ENCODE measurements around the gene ZNF30. TPM values are rescaled to one million over a fixed set of nuclear protein-coding genes. Genes with fewer than 3 reads are reported as not detected.
"Not testable (repeated sequence)": the region's sequence is repeated elsewhere in the genome, so short reads cannot be mapped to it uniquely, and the experiment has no call there.

The ZNF30 gene
- total and polyA plus RNA-seq, 8 donors, result 0.58 to 6.1 (median 2.9) TPM; not detected in 1

GRCh38 chr19:34961775-34962686 is 35.3 kb downstream of the ZNF30 start:
- peaks cover 19 to 33% (median 27%) of the 10 kb centered on the region in 4 donors for H3K4me1 ChIP-seq
- no peaks in the 10 kb centered on the region for H3K27me3 ChIP-seq
- peaks cover 35 to 43% (median 42%) of the 10 kb centered on the region in 4 donors for H3K36me3 ChIP-seq
- DNase-seq, result peak in 1 of 2 donors; percentile 67
- H3K27ac ChIP-seq, result peak overlapping the region; percentile 16 to 81 (median 54)
- TF ChIP-seq POLR2AphosphoS5 (IDR thresholded peaks at IDR 0.05) (peak in 2 of 3 donors; percentile 51 to 56), EP300 (IDR thresholded peaks at IDR 0.05) (no peak)
- peaks cover 38 to 53% (median 44%) of the 10 kb centered on the region in 4 donors for H3K9me3 ChIP-seq
- intact Hi-C loops (cut with DNase I; ENCODE audit: low total_unique reads), result no loop called here
- 68 to 76% (median 74%) methylated on average over 5 of the region's 5 CpGs for WGBS, 5 donors
- peak overlapping the region in 3 of 4 donors; percentile 70 to 99 (median 87) for H3K4me3 ChIP-seq

- Histone ChIP-seq H3K27ac (peak overlapping the region; percentile 16 to 82 (median 81)), H3K9me3 (peaks cover 29 to 49% (median 35%) of the 10 kb centered on the region in 4 donors), H3K36me3 (peaks cover 29 to 34% (median 33%) of the 10 kb centered on the region in 4 donors), H3K27me3 (no peaks in the 10 kb centered on the region), H3K4me1 (peaks cover 19 to 33% (median 27%) of the 10 kb centered on the region in 4 donors), H3K4me3 (peak overlapping the region; percentile 70 to 99 (median 88))
- TF ChIP-seq POLR2AphosphoS5 (IDR thresholded peaks at IDR 0.05), result no peak
- no peak for TF ChIP-seq CTCF (IDR thresholded peaks at IDR 0.05)
- no peak for TF ChIP-seq POLR2A (IDR thresholded peaks at IDR 0.05)
- 14 to 28% (median 20%) methylated on average over 14 of the region's 14 CpGs for WGBS, 5 donors
- DNase-seq, result peak in 1 of 2 donors; percentile 43
- intact Hi-C loops (cut with DNase I; ENCODE audit: low total_unique reads), result no loop called here
These were observed 36.2 kb downstream of the ZNF30 start for GRCh38 chr19:34962687-34963572.

GRCh38 chr19:34963573-34964406 is 37.1 kb downstream of the ZNF30 start, which contains the start of gene ZNF792:
ZNF792 (minus strand) TSS chr19:34964229; CDS start chr19:34963662, 567 bp downstream.
- peak within 1 kb of the TSS; percentile 16 to 82 (median 81) for H3K27ac ChIP-seq
- peak in 1 of 3 donors; percentile 44 for TF ChIP-seq POLR2AphosphoS5 (IDR thresholded peaks at IDR 0.05)
- TF ChIP-seq CTCF (IDR thresholded peaks at IDR 0.05), result no peak
- TF ChIP-seq POLR2A (IDR thresholded peaks at IDR 0.05), result no peak
- DNase-seq, result peak; percentile 70 to 84
- H3K4me3 ChIP-seq, result peak within 1 kb of the TSS; percentile 70 to 99 (median 88)
- H3K4me1 ChIP-seq, result peaks cover 19 to 33% (median 27%) of the 10 kb centered on the region in 4 donors
- H3K36me3 ChIP-seq, result peaks cover 20 to 26% (median 24%) of the 10 kb centered on the region in 4 donors
- intact Hi-C loops (cut with DNase I; ENCODE audit: low total_unique reads), result no loop called here
- peaks cover 21 to 41% (median 26%) of the 10 kb centered on the region in 4 donors for H3K9me3 ChIP-seq
- H3K27me3 ChIP-seq, result no peaks in the 10 kb centered on the region
- WGBS, 5 donors, result 0 to 1% (median 0%) methylated on average over 18 to 78 of the region's 78 CpGs

GRCh38 chr19:34964598-34964997 is 37.9 kb downstream of the ZNF30 start:
- peak overlapping the region; percentile 70 to 99 (median 88) for H3K4me3 ChIP-seq
- H3K27me3 ChIP-seq, result no peaks in the 10 kb centered on the region
- intact Hi-C loops (cut with DNase I; ENCODE audit: low total_unique reads), result no loop called here
- DNase-seq, result no peak
- WGBS, 5 donors, result 51 to 93% (median 55%) methylated on average over 3 to 6 of the region's 6 CpGs
- H3K36me3 ChIP-seq, result peaks cover 12 to 18% (median 16%) of the 10 kb centered on the region in 4 donors
- TF ChIP-seq POLR2AphosphoS5 (IDR thresholded peaks at IDR 0.05), result no peak
- no peak for TF ChIP-seq POLR2A (IDR thresholded peaks at IDR 0.05)
- TF ChIP-seq CTCF (IDR thresholded peaks at IDR 0.05), result no peak
- TF ChIP-seq EP300 (IDR thresholded peaks at IDR 0.05), result no peak
- peaks cover 19 to 33% (median 27%) of the 10 kb centered on the region in 4 donors for H3K4me1 ChIP-seq
- H3K27ac ChIP-seq, result no peak overlapping the region
- H3K9me3 ChIP-seq, result peaks cover 13 to 33% (median 18%) of the 10 kb centered on the region in 4 donors

- WGBS, 5 donors, result 69 to 75% (median 75%) methylated on average over 5 of the region's 5 CpGs
- Histone ChIP-seq H3K9me3 (peaks cover 5 to 24% (median 9%) of the 10 kb centered on the region in 4 donors), H3K4me1 (peaks cover 19 to 33% (median 27%) of the 10 kb centered on the region in 4 donors)
- H3K27me3 ChIP-seq; H3K27ac ChIP-seq; H3K4me3 ChIP-seq; DNase-seq; H3K36me3 ChIP-seq; intact Hi-C loops (cut with DNase I; ENCODE audit: low total_unique reads): not testable (repeated sequence)
These were observed 38.8 kb downstream of the ZNF30 start for GRCh38 chr19:34965505-34965904.

Data from stomach (tissue), 9 donors.